Melanocyte of skin (primary cell): Measurements from ENCODE around the gene SDHC. TPM values are rescaled to one million over a fixed set of nuclear protein-coding genes. Genes with fewer than 3 reads are reported as not detected.

Experiments used
- small RNA-seq, 2 donors: library from RNA; depleted of rRNA; stranded (forward); fragments of <200 nt; gene quantifications; one replicate each; pipeline ENCODE3, GENCODE V24; 2012
- total RNA-seq, 2 donors: library from RNA; depleted of rRNA; stranded (reverse); fragments of >200 nt; gene quantifications; 2 replicates each; pipeline ENCODE4 v1.2.3, GENCODE V29; 2012

The SDHC gene, protein sequence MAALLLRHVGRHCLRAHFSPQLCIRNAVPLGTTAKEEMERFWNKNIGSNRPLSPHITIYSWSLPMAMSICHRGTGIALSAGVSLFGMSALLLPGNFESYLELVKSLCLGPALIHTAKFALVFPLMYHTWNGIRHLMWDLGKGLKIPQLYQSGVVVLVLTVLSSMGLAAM
- 10 to 100 TPM; 23.6 to 29.3 TPM for total RNA-seq

DNA sequence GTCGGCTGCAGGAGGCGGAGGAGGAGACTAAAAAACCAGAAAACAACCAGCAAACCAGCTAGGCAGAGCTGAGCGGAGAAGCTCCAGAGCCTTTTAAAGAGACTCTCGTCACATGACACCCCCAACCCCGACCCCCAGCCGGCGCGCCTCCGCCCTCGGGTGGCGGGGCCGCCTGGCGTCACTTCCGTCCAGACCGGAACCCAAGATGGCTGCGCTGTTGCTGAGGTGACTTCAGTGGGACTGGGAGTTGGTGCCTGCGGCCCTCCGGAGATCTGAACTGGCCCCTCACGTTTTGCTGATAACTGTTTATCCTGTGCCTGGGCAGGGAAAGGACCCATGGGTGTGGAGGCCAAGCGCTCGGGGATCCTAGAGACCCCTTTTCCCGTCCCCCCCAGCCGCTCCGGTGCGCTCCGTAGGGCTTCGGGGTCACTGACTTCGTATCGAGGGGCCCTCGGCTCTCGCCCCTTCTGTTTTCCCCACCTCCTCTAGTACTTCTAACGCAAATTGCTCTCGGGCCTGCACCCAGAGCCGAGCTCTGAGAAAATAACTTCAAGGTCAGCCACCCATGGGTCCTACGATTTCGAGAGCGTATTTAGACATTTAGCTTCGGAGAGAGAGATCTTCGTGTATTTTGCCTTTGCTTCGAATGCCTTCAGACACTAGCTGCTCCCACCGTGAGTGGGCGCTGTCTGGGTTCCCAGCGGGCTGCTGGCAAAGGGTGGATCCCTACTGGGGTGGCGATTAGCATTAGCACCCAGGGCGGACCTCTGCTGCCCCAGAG, at the start of gene SDHC:
SDHC (plus strand) TSS at position 181 of the 781 bp plus-strand sequence; CDS start at position 206, 25 bp downstream.

DNA sequence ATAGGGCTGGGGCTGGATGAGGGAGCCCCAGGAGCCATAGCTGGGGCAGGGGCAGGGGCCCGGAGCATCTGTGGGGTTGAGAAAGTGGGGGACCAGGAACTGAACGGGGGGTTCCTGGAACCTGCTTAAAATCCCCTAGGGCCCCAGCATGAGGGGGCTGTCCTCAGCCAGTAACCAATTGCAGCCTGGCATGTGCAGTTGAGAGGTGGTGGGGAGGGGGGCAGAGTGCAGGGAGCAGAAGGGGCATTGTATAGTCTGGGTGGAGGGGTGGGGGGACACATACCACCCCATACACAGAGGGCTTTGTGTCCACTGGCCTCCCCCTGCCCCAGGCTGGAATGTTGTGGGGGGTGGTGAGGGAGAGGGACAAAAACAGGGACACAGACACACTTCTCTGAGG, 4.3 kb upstream of the SDHC start, which contains the start of gene MPZ:
MPZ (minus strand) TSS at position 101 of the 400 bp plus-strand sequence; CDS start at position 38, 63 bp downstream.

DNA sequence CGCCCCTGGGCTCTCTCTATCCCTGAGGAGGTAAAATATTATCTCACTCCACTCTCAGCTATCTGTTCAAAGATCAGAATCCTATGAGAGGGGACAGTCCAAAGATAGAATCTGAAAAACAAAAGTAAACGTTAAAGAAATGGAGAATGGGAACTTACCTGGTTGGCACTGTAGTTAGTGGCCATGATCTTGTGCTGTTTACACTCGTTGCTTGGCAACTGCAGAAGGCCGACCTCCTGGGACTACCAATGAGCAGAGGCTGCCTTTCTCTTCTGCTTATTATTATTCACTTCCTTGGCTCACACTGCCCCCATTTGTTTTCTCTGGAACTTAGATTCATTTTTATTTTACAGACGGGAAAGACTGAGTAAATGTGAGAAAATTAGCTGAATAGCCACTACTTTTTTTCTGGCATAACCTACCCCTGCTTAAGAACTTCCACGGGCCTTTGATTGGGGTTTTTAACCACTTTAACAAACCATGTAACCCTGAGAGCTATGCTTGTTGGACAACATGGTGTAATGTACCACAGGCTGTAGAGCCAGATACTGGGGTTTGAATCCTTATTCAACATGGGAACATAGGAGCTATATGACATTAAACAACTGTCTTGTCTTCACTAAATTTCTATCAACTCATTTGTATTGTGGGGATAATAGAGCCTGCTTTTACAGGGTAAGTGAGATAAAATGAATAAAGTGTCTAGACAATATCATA, 53.7 kb downstream of the SDHC start, which contains the start of gene CFAP126:
CFAP126 (minus strand) TSS at position 193 of the 717 bp plus-strand sequence; CDS start at position 185, 8 bp downstream.

Small RNAs within 50 kb of the gene (small RNA-seq; reads per million reads assigned to genes)
- gene AL592295.2 (0 reads per million in 2 donors), gene RNU6-481P (0 reads per million in 2 donors)

Other genes starting within 250 kb of the SDHC start
- gene ARHGAP30, start 244.5 kb upstream of the SDHC start, total RNA-seq, result under 1 TPM in 1 of 2 donors, not detected in 1; under 0.01 TPM
- under 1 TPM in 1 of 2 donors, not detected in 1; 0.69 TPM for gene NECTIN4, start 224.8 kb upstream of the SDHC start, total RNA-seq
- 1 to 10 TPM in 1 of 2 donors, under 1 TPM in 1; under 0.01 to 1.7 TPM for gene KLHDC9, start 216.0 kb upstream of the SDHC start, total RNA-seq
- gene PFDN2, start 196.3 kb upstream of the SDHC start, total RNA-seq, result 10 to 100 TPM; 24.4 to 38.0 TPM
- 10 to 100 TPM; 29.9 to 30.3 TPM for gene NIT1, start 196.3 kb upstream of the SDHC start, total RNA-seq
- gene DEDD, start 181.7 kb upstream of the SDHC start, total RNA-seq, result 10 to 100 TPM; 28.6 to 40.0 TPM
- gene UFC1, start 160.4 kb upstream of the SDHC start, total RNA-seq, result 10 to 100 TPM; 59.2 to 63.9 TPM
- 10 to 100 TPM in 1 of 2 donors, 1 to 10 TPM in 1; 9.0 to 12.0 TPM for gene USP21, start 154.9 kb upstream of the SDHC start, total RNA-seq
- 10 to 100 TPM; 11.4 to 14.7 TPM for gene PPOX, start 148.0 kb upstream of the SDHC start, total RNA-seq
- gene B4GALT3, start 136.9 kb upstream of the SDHC start, total RNA-seq, result 10 to 100 TPM; 27.3 to 29.9 TPM
- gene ADAMTS4, start 115.3 kb upstream of the SDHC start, total RNA-seq, result 10 to 100 TPM in 1 of 2 donors, 1 to 10 TPM in 1; 4.0 to 18.6 TPM
- gene NDUFS2, start 112.0 kb upstream of the SDHC start, total RNA-seq, result 100 to 1,000 TPM; 137 to 170 TPM
- gene FCER1G, start 99.1 kb upstream of the SDHC start, total RNA-seq, result under 1 TPM; 0.34 to 0.67 TPM
- gene APOA2, start 90.8 kb upstream of the SDHC start, total RNA-seq, result not detected
- 10 to 100 TPM; 17.9 to 20.0 TPM for gene TOMM40L, start 88.3 kb upstream of the SDHC start, total RNA-seq
- not detected for gene NR1I3, start 76.2 kb upstream of the SDHC start, total RNA-seq
- under 1 TPM; under 0.01 TPM for gene PCP4L1, start 55.6 kb upstream of the SDHC start, total RNA-seq
- gene MPZ, start 4.4 kb upstream of the SDHC start, total RNA-seq, result under 1 TPM; under 0.01 to 0.33 TPM
- gene CFAP126, start 53.5 kb downstream of the SDHC start, total RNA-seq, result not detected
- gene FCGR2A, start 191.1 kb downstream of the SDHC start, total RNA-seq, result 10 to 100 TPM in 1 of 2 donors, 1 to 10 TPM in 1; 7.7 to 14.8 TPM
- 1 to 10 TPM; 6.0 to 7.2 TPM for gene HSPA6, start 210.2 kb downstream of the SDHC start, total RNA-seq
- not detected for gene FCGR3A, start 235.4 kb downstream of the SDHC start, total RNA-seq